DOHH2 (cell line): Measurements from ENCODE around the gene KCNIP2.

Experiments
- H3F3A ChIP-seq: fragments of 200-600 bp; sonication (generic), shearing (Covaris generic); 2 replicates; pipeline ENCODE4 v1.6.0; 2016; ENCODE audit warnings: antibody characterized with exemption, mild to moderate bottlenecking; ENCODE audit not compliant: control insufficient read depth, insufficient read depth
- H3K27ac ChIP-seq: fragments of 200-600 bp; sonication (generic); 2 replicates; pipeline ENCODE4 v1.5.1; 2014; ENCODE audit warnings: low read depth, mild to moderate bottlenecking, low read length, moderate library complexity
- H3K27me3 ChIP-seq: fragments of 200-600 bp; sonication (generic); 2 replicates; pipeline ENCODE4 v1.6.1; 2014; ENCODE audit warnings: mild to moderate bottlenecking, low read length, mixed read lengths; ENCODE audit not compliant: control insufficient read depth
- H3K36me3 ChIP-seq: fragments of 200-600 bp; sonication (generic); 2 replicates; pipeline ENCODE4 v1.6.1; 2014; ENCODE audit warnings: mild to moderate bottlenecking, low read length, moderate library complexity, mixed read lengths; ENCODE audit not compliant: control insufficient read depth
- H3K4me1 ChIP-seq: fragments of 200-600 bp; sonication (generic); 2 replicates; pipeline ENCODE4 v1.6.1; 2014; ENCODE audit warnings: mild to moderate bottlenecking, low read length, mixed read lengths; ENCODE audit not compliant: control insufficient read depth
- H3K4me2 ChIP-seq: fragments of 200-600 bp; sonication (generic); 2 replicates; pipeline ENCODE4 v1.6.0; 2014; ENCODE audit warnings: mild to moderate bottlenecking, low read length, moderate library complexity
- H3K4me3 ChIP-seq: fragments of 200-600 bp; sonication (generic); 2 replicates; pipeline ENCODE4 v1.5.1; 2014; ENCODE audit warnings: mild to moderate bottlenecking, low read length, mixed read lengths
- H3K79me2 ChIP-seq: fragments of 200-600 bp; sonication (generic); 2 replicates; pipeline ENCODE4 v1.6.1; 2014; ENCODE audit warnings: mild to moderate bottlenecking, low read length, mixed read lengths; ENCODE audit not compliant: control insufficient read depth
- H3K9me2 ChIP-seq: fragments of 200-600 bp; sonication (generic); replicated peaks from 2 replicates; pipeline ENCODE4 v1.6.1; 2014; ENCODE audit warnings: mild to moderate bottlenecking, low read length, mixed read lengths; ENCODE audit not compliant: control insufficient read depth
- H3K9me3 ChIP-seq: fragments of 200-600 bp; sonication (generic); 2 replicates; pipeline ENCODE4 v1.6.1; 2014; ENCODE audit warnings: antibody characterized with exemption, low read length, mixed read lengths; ENCODE audit not compliant: control insufficient read depth, insufficient read depth
- H4K20me1 ChIP-seq: fragments of 200-600 bp; sonication (generic); 2 replicates; pipeline ENCODE4 v1.6.0; 2014; ENCODE audit warnings: low read depth, mild to moderate bottlenecking, antibody characterized with exemption, low read length, moderate library complexity; ENCODE audit not compliant: control insufficient read depth, insufficient read depth
- CTCF ChIP-seq: fragments of 200-600 bp; sonication (generic); IDR thresholded peaks from one replicate; pipeline ENCODE4 v1.5.1; 2014; ENCODE audit warnings: antibody characterized with exemption, mild to moderate bottlenecking, low read depth, low read length; ENCODE audit not compliant: poor library complexity, severe bottlenecking
- EZH2phosphoT487 ChIP-seq: fragments of 200-600 bp; sonication (generic); IDR thresholded peaks from 2 replicates; pipeline ENCODE4 v1.6.1; 2017; ENCODE audit warnings: borderline replicate concordance, mild to moderate bottlenecking, antibody characterized with exemption, low read length, moderate library complexity, mixed read lengths

KCNIP2 gene

GRCh38 chr10:101835362-101835761 lies 8.2 kb downstream of the KCNIP2 start:
- Histone ChIP-seq H3K4me1 (peaks cover 37% of the 10 kb centered on the region), H4K20me1 (no peaks in the 10 kb centered on the region), H3K27me3 (no peaks in the 10 kb centered on the region), H3K4me2 (no peak overlapping the region), H3K9me2 (no peaks in the 10 kb centered on the region), H3K27ac (no peak overlapping the region), H3K9me3 (no peaks in the 10 kb centered on the region), H3K79me2 (no peaks in the 10 kb centered on the region), H3F3A (peaks cover 3% of the 10 kb centered on the region; the same call in 1 of the 2 replicates), H3K36me3 (no peaks in the 10 kb centered on the region), H3K4me3 (no peak overlapping the region)
- TF ChIP-seq CTCF (no peak), EZH2phosphoT487 (no peak)

- Histone ChIP-seq H3K9me2 (no peaks in the 10 kb centered on the region), H3K4me2 (no peak overlapping the region), H3K36me3 (no peaks in the 10 kb centered on the region), H3K27me3 (no peaks in the 10 kb centered on the region), H3K4me1 (peaks cover 36% of the 10 kb centered on the region), H3F3A (peaks cover 10% of the 10 kb centered on the region), H3K79me2 (no peaks in the 10 kb centered on the region), H3K4me3 (no peak overlapping the region), H4K20me1 (no peaks in the 10 kb centered on the region), H3K27ac (no peak overlapping the region), H3K9me3 (no peaks in the 10 kb centered on the region)
- no peak for TF ChIP-seq CTCF
Measured at GRCh38 chr10:101834341-101834740, 9.3 kb downstream of the KCNIP2 start.

- Histone ChIP-seq H3K9me2 (no peaks in the 10 kb centered on the region), H4K20me1 (0 out of 2 replicates have a peak, but pooled peaks cover 3% of the 10 kb centered on the region), H3K9me3 (no peaks in the 10 kb centered on the region), H3K79me2 (no peaks in the 10 kb centered on the region), H3F3A (peaks cover 10% of the 10 kb centered on the region), H3K27me3 (no peaks in the 10 kb centered on the region), H3K4me3 (no peak overlapping the region), H3K36me3 (no peaks in the 10 kb centered on the region), H3K4me1 (peaks cover 41% of the 10 kb centered on the region), H3K4me2 (no peak overlapping the region), H3K27ac (no peak overlapping the region)
- TF ChIP-seq CTCF (no peak), EZH2phosphoT487 (no peak)
Measured at GRCh38 chr10:101833466-101833865, 10.1 kb downstream of the KCNIP2 start.

- H3K4me3 ChIP-seq, result no peak overlapping the region
- TF ChIP-seq EZH2phosphoT487, result no peak
- TF ChIP-seq CTCF, result no peak
- no peaks in the 10 kb centered on the region for H3K27me3 ChIP-seq
- H3F3A ChIP-seq, result peaks cover 10% of the 10 kb centered on the region
- H3K79me2 ChIP-seq, result no peaks in the 10 kb centered on the region
- H3K9me3 ChIP-seq, result no peaks in the 10 kb centered on the region
- H3K9me2 ChIP-seq, result no peaks in the 10 kb centered on the region
- H3K4me2 ChIP-seq, result no peak overlapping the region
- H3K27ac ChIP-seq, result no peak overlapping the region
- 0 out of 2 replicates have a peak, but pooled peaks cover 3% of the 10 kb centered on the region for H4K20me1 ChIP-seq
- peaks cover 41% of the 10 kb centered on the region for H3K4me1 ChIP-seq
- no peaks in the 10 kb centered on the region for H3K36me3 ChIP-seq
Measured at GRCh38 chr10:101832325-101832771, 11.3 kb downstream of the KCNIP2 start.
